Activated naive CD8-positive, alpha-beta T cell (primary cell): ENCODE results near the gene SLC39A6.

Experiments
- H3K27ac Mint-ChIP-seq: one replicate; pipeline ENCODE4 v1.8.0; 2021; ENCODE audit warnings: mixed read lengths
- H3K27me3 Mint-ChIP-seq: one replicate; pipeline ENCODE4 v1.8.0; 2021; ENCODE audit warnings: mixed read lengths
- H3K36me3 Mint-ChIP-seq: one replicate; pipeline ENCODE4 v1.8.0; 2021; ENCODE audit warnings: mixed read lengths
- H3K4me1 Mint-ChIP-seq: one replicate; pipeline ENCODE4 v1.8.0; 2021; ENCODE audit warnings: low read depth, mixed read lengths
- H3K4me3 Mint-ChIP-seq: one replicate; pipeline ENCODE4 v1.8.0; 2021; ENCODE audit warnings: mild to moderate bottlenecking, mixed read lengths
- H3K9me3 Mint-ChIP-seq: one replicate; pipeline ENCODE4 v1.8.0; 2021; ENCODE audit warnings: low read depth, mixed read lengths

Gene SLC39A6

DNA sequence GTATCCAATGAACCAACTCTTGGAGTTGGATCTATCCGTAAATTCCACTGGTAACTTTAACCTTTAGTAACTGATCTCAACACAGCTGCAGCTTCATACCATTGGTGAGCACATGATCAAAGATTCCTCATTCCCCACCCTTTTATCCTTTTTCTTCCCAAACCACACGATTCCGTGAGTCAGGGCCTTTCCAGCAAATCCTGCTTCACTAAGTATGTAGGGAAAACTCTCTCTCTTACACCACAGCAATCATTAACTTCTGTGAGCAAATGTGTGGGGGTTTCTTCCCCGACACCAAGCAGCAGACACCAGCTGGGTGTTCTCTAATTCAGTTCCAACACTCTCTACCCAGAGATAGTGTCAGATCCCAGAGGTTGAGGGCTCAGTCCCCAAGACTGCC is 24.1 kb upstream of the SLC39A6 start:
- Mint-ChIP-seq H3K4me1 (peaks cover 16% of the 10 kb centered on the region), H3K36me3 (peaks cover 13% of the 10 kb centered on the region)

GRCh38 chr18:36152781-36153180 is 23.6 kb upstream of the SLC39A6 start:
- peak overlapping the region; percentile 28 for H3K27ac Mint-ChIP-seq
- H3K4me3 Mint-ChIP-seq: no peak overlapping the region
- no peaks in the 10 kb centered on the region for H3K27me3 Mint-ChIP-seq
- H3K36me3 Mint-ChIP-seq: peaks cover 13% of the 10 kb centered on the region
- peaks cover 13% of the 10 kb centered on the region for H3K4me1 Mint-ChIP-seq
- no peaks in the 10 kb centered on the region for H3K9me3 Mint-ChIP-seq

More for the DNA sequence above, 24.1 kb upstream of the SLC39A6 start:
- Mint-ChIP-seq H3K27me3 (no peaks in the 10 kb centered on the region), H3K27ac (no peak overlapping the region), H3K9me3 (no peaks in the 10 kb centered on the region), H3K4me3 (no peak overlapping the region)

- H3K4me1 Mint-ChIP-seq: peaks cover 5% of the 10 kb centered on the region
- no peak overlapping the region for H3K4me3 Mint-ChIP-seq
- peak overlapping the region; percentile 11 for H3K27ac Mint-ChIP-seq
- no peaks in the 10 kb centered on the region for H3K9me3 Mint-ChIP-seq
- H3K36me3 Mint-ChIP-seq: peaks cover 10% of the 10 kb centered on the region
- no peaks in the 10 kb centered on the region for H3K27me3 Mint-ChIP-seq
Measured at GRCh38 chr18:36149514-36150289, 20.6 kb upstream of the SLC39A6 start.

DNA sequence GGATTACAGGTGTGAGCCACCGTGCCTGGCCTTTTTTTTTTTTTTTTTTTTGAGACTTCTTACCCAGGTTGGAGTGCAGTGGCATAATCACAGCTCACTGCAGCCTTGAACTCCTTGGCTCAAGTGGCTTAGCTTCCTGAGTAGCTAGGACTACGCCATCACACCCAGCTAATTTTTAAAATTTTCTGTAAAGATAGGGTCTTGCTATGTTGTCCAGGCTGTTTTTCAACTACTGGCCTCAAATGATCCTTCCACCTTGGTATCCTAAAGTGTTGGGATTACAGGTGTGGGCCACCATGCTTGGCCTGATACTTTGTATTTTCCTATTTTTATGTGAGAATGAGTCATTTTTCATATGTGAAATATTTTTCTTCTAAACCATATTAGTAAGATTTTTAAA is 14.3 kb upstream of the SLC39A6 start:
- H3K27ac Mint-ChIP-seq: no peak overlapping the region
- H3K4me1 Mint-ChIP-seq: peaks cover 10% of the 10 kb centered on the region
- no peaks in the 10 kb centered on the region for H3K27me3 Mint-ChIP-seq
- no peaks in the 10 kb centered on the region for H3K9me3 Mint-ChIP-seq
- no peak overlapping the region for H3K4me3 Mint-ChIP-seq
- peaks cover 11% of the 10 kb centered on the region for H3K36me3 Mint-ChIP-seq

GRCh38 chr18:36142751-36143150 is 13.6 kb upstream of the SLC39A6 start:
- peaks cover 10% of the 10 kb centered on the region for H3K4me1 Mint-ChIP-seq
- H3K4me3 Mint-ChIP-seq: no peak overlapping the region
- H3K27me3 Mint-ChIP-seq: no peaks in the 10 kb centered on the region
- H3K36me3 Mint-ChIP-seq: peaks cover 11% of the 10 kb centered on the region
- H3K27ac Mint-ChIP-seq: no peak overlapping the region
- H3K9me3 Mint-ChIP-seq: no peaks in the 10 kb centered on the region

DNA sequence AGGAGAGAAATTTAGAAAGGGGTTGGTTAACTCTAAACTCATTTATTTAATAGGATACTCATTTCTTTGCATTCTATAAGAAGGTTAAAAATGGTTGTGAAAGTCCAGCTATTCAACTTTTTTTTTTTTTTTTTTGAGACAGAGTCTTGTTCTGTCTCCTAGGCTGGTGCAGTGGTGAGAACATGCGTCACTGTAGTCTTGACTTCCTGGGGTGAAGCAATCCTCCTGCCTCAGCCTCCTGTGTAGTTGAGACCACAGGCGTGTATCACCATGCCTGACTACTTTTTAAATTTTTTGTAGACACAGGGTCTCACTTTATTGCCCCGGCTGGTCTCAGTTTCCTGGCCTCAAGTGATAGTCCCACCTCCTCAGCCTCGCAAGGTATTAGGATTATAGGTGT is 12.4 kb upstream of the SLC39A6 start:
- H3K4me1 Mint-ChIP-seq: peaks cover 9% of the 10 kb centered on the region
- H3K4me3 Mint-ChIP-seq: no peak overlapping the region
- H3K27ac Mint-ChIP-seq: no peak overlapping the region
- no peaks in the 10 kb centered on the region for H3K9me3 Mint-ChIP-seq
- H3K27me3 Mint-ChIP-seq: no peaks in the 10 kb centered on the region
- H3K36me3 Mint-ChIP-seq: peaks cover 11% of the 10 kb centered on the region

- no peak overlapping the region for H3K4me3 Mint-ChIP-seq
- peaks cover 20% of the 10 kb centered on the region for H3K4me1 Mint-ChIP-seq
- H3K9me3 Mint-ChIP-seq: no peaks in the 10 kb centered on the region
- no peak overlapping the region for H3K27ac Mint-ChIP-seq
- peaks cover 11% of the 10 kb centered on the region for H3K36me3 Mint-ChIP-seq
- no peaks in the 10 kb centered on the region for H3K27me3 Mint-ChIP-seq
Measured at GRCh38 chr18:36139245-36139644, 10.1 kb upstream of the SLC39A6 start.

DNA sequence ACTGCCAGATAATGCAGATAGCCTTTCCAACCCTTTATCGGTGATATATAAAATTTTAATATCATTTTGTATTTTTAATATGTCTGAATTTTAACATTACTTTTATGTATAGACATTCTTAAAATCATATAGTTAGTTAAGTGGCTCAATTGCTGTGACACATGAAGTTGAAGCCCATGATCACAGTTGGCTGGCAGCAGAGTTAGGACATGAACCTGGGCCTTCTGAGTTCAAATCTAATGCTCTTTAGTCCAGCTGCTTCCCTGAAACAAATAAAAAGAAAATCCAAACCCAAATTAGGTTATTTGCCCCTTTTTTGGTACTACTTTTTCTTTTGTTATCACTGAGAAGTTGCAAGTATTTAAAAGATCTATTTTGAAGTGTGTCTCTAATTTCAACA is 6.1 kb upstream of the SLC39A6 start:
- peaks cover 46% of the 10 kb centered on the region for H3K4me1 Mint-ChIP-seq
- H3K36me3 Mint-ChIP-seq: peaks cover 5% of the 10 kb centered on the region
- no peaks in the 10 kb centered on the region for H3K27me3 Mint-ChIP-seq
- H3K9me3 Mint-ChIP-seq: no peaks in the 10 kb centered on the region
- no peak overlapping the region for H3K4me3 Mint-ChIP-seq
- peak overlapping the region; percentile 8 for H3K27ac Mint-ChIP-seq

GRCh38 chr18:36132756-36133155 is 3.6 kb upstream of the SLC39A6 start:
- Mint-ChIP-seq H3K9me3 (no peaks in the 10 kb centered on the region), H3K4me3 (peak overlapping the region; percentile 97), H3K4me1 (peaks cover 54% of the 10 kb centered on the region), H3K27me3 (no peaks in the 10 kb centered on the region), H3K27ac (peak overlapping the region; percentile 80), H3K36me3 (no peaks in the 10 kb centered on the region)

GRCh38 chr18:36131692-36132483 is 2.7 kb upstream of the SLC39A6 start:
- H3K4me1 Mint-ChIP-seq: peaks cover 58% of the 10 kb centered on the region
- H3K9me3 Mint-ChIP-seq: no peaks in the 10 kb centered on the region
- H3K36me3 Mint-ChIP-seq: no peaks in the 10 kb centered on the region
- H3K27ac Mint-ChIP-seq: peak overlapping the region; percentile 80
- peak overlapping the region; percentile 97 for H3K4me3 Mint-ChIP-seq
- H3K27me3 Mint-ChIP-seq: no peaks in the 10 kb centered on the region

GRCh38 chr18:36130883-36131653 is 1.9 kb upstream of the SLC39A6 start:
- Mint-ChIP-seq H3K9me3 (no peaks in the 10 kb centered on the region), H3K27me3 (no peaks in the 10 kb centered on the region), H3K36me3 (peaks cover 1% of the 10 kb centered on the region), H3K4me1 (peaks cover 63% of the 10 kb centered on the region), H3K27ac (peak overlapping the region; percentile 90), H3K4me3 (peak overlapping the region; percentile 97)

- H3K9me3 Mint-ChIP-seq: no peaks in the 10 kb centered on the region
- H3K27ac Mint-ChIP-seq: peak overlapping the region; percentile 90
- peaks cover 64% of the 10 kb centered on the region for H3K4me1 Mint-ChIP-seq
- H3K4me3 Mint-ChIP-seq: peak overlapping the region; percentile 97
- H3K27me3 Mint-ChIP-seq: no peaks in the 10 kb centered on the region
- H3K36me3 Mint-ChIP-seq: peaks cover 6% of the 10 kb centered on the region
Measured at GRCh38 chr18:36130039-36130831, 1.1 kb upstream of the SLC39A6 start.

DNA sequence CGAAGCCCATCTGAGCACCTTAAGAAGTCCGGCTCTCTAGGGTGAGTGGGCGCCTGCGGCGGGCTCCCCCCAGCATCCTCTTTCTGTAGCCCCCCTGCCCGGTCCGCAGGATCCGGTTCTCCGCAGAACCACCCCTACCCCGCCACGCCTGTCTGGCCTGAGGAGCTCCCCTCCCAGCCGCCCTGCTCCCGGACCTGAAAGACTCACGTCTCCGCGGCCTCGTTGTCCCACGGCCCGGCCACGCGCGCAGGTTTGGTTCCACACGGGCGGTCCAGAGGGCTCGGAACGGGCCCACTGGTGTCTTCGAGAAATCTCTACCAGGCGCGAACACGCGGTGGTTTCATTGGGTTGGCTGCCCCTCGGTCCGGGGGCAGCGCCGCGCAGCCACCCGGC is 237 bp downstream of the SLC39A6 start:
- Mint-ChIP-seq H3K9me3 (no peaks in the 10 kb centered on the region), H3K27me3 (no peaks in the 10 kb centered on the region), H3K4me1 (peaks cover 63% of the 10 kb centered on the region), H3K4me3 (peak overlapping the region; percentile 97), H3K36me3 (peaks cover 8% of the 10 kb centered on the region), H3K27ac (peak overlapping the region; percentile 90)

DNA sequence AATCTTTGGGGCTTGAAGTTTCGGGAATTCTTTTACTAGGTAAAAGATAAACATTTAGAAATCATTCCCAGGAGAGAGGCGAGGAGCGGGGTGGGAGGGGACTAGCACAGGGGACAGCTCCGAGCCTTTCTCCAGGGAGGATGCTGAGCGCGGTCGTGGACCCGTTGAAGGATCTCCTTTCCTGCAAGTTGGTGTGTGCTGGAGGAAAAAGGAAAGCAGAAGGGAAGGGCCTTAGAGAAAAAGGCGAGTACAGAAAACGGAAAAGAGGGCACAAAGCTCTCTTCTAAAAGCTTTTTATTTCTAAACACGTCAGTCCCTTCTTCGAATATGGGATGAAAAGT is 640 bp downstream of the SLC39A6 start:
- H3K27me3 Mint-ChIP-seq: no peaks in the 10 kb centered on the region
- H3K9me3 Mint-ChIP-seq: no peaks in the 10 kb centered on the region
- peaks cover 63% of the 10 kb centered on the region for H3K4me1 Mint-ChIP-seq
- H3K4me3 Mint-ChIP-seq: peak overlapping the region; percentile 97
- H3K27ac Mint-ChIP-seq: peak overlapping the region; percentile 90
- peaks cover 9% of the 10 kb centered on the region for H3K36me3 Mint-ChIP-seq
